Fibroblast of lung (primary cell): ENCODE results near the gene CDPF1.

Experiments used
- EZH2 ChIP-seq: IDR thresholded peaks from 2 replicates; pipeline ENCODE4 v1.5.1; 2012; ENCODE audit warnings: low read length, control low read depth, mild to moderate bottlenecking; ENCODE audit errors: missing control alignments
- TF ChIP-seq, protein P1 (sequence below), 2 donors: IDR thresholded peaks in 1 of 2; conservative IDR thresholded peaks in 1 of 2; 1 replicate in 1 of 2; 2 replicates in 1 of 2; pipeline ENCODE4 v1.5.1; 2011 to 2012; ENCODE audit warnings: low read length in 2 of 2, control low read depth in 1 of 2, inconsistent platforms in 1 of 2, low read depth in 1 of 2, mild to moderate bottlenecking in 1 of 2

GRCh38 chr22:46220921-46221320 lies 29.2 kb downstream of the CDPF1 start:
- TF ChIP-seq, protein P1, sequence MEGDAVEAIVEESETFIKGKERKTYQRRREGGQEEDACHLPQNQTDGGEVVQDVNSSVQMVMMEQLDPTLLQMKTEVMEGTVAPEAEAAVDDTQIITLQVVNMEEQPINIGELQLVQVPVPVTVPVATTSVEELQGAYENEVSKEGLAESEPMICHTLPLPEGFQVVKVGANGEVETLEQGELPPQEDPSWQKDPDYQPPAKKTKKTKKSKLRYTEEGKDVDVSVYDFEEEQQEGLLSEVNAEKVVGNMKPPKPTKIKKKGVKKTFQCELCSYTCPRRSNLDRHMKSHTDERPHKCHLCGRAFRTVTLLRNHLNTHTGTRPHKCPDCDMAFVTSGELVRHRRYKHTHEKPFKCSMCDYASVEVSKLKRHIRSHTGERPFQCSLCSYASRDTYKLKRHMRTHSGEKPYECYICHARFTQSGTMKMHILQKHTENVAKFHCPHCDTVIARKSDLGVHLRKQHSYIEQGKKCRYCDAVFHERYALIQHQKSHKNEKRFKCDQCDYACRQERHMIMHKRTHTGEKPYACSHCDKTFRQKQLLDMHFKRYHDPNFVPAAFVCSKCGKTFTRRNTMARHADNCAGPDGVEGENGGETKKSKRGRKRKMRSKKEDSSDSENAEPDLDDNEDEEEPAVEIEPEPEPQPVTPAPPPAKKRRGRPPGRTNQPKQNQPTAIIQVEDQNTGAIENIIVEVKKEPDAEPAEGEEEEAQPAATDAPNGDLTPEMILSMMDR (conservative IDR thresholded peaks at IDR 0.05 in 1 of 2, IDR thresholded peaks at IDR 0.05 in 1 of 2; ENCODE audit: low read depth in 1 of 2, low read length in 2 of 2) = no peak
- TF ChIP-seq EZH2 = no peak
